OCI-M2 (cell line): ENCODE results near the gene GAS7.

Experiments used
- DNase-seq: peaks from one replicate; lab custom pipeline; 2025; ENCODE audit not compliant: unreplicated experiment; lab: John Stamatoyannopoulos, UW

GAS7 gene

GRCh38 chr17:9860851-9861250, 337.6 kb downstream of the GAS7 start:
- no peak for DNase-seq
